Activated naive CD8-positive, alpha-beta T cell treated with anti-CD3 and anti-CD28 coated beads, Interleukin-2, amount 50 U/mL, for 16 hours (primary cell): ENCODE measurements around the gene SIL1.
"Not testable (repeated sequence)": the region's sequence is repeated elsewhere in the genome, so short reads cannot be mapped to it uniquely, and the experiment has no call there.

Source experiments
- DNase-seq: peaks from one replicate; pipeline ENCODE4 v3.0.0-alpha.2; 2020; ENCODE audit warnings: low read depth, low spot score

The SIL1 gene

GRCh38 chr5:139197710-139198669 is at the start of gene SIL1:
Gene SIL1 (minus strand): TSS chr5:139198368. CDS start chr5:139127843, 70,525 bp downstream.
- DNase-seq = peak; percentile 95

GRCh38 chr5:139246394-139246793 is 48.2 kb upstream of the SIL1 start:
- peak; percentile 7 for DNase-seq

- DNase-seq = no peak
Observed at GRCh38 chr5:139245637-139246339, 47.6 kb upstream of the SIL1 start.

- DNase-seq = no peak
Observed at GRCh38 chr5:139243425-139243970, 45.3 kb upstream of the SIL1 start.

GRCh38 chr5:139241139-139241538 is 43.0 kb upstream of the SIL1 start:
- no peak for DNase-seq

GRCh38 chr5:139236479-139236878 is 38.3 kb upstream of the SIL1 start:
- no peak for DNase-seq

GRCh38 chr5:139232147-139232724 is 34.1 kb upstream of the SIL1 start:
- DNase-seq = no peak

GRCh38 chr5:139228201-139228803 is 30.1 kb upstream of the SIL1 start:
- no peak for DNase-seq

- no peak for DNase-seq
Observed at GRCh38 chr5:139226131-139226530, 28.0 kb upstream of the SIL1 start.

GRCh38 chr5:139223481-139223880 is 25.3 kb upstream of the SIL1 start:
- DNase-seq = no peak

GRCh38 chr5:139222346-139222745 is 24.2 kb upstream of the SIL1 start:
- DNase-seq = no peak

GRCh38 chr5:139218038-139218437 is 19.9 kb upstream of the SIL1 start:
- not testable (repeated sequence) for DNase-seq

GRCh38 chr5:139215107-139215975 is 17.2 kb upstream of the SIL1 start:
- no peak for DNase-seq

- no peak for DNase-seq
Observed at GRCh38 chr5:139214646-139215045, 16.5 kb upstream of the SIL1 start.

- no peak for DNase-seq
Observed at GRCh38 chr5:139212906-139213305, 14.7 kb upstream of the SIL1 start.

- no peak for DNase-seq
Observed at GRCh38 chr5:139212486-139212885, 14.3 kb upstream of the SIL1 start.

- DNase-seq = no peak
Observed at GRCh38 chr5:139210585-139210984, 12.4 kb upstream of the SIL1 start.

- no peak for DNase-seq
Observed at GRCh38 chr5:139207297-139208000, 9.3 kb upstream of the SIL1 start.

- DNase-seq = no peak
Observed at GRCh38 chr5:139205586-139205985, 7.4 kb upstream of the SIL1 start.

GRCh38 chr5:139205124-139205523 is 7.0 kb upstream of the SIL1 start:
- no peak for DNase-seq
